DND-41 (cell line): ENCODE data around the gene MIEF1.
"Not testable (repeated sequence)": the region's sequence is repeated elsewhere in the genome, so short reads cannot be mapped to it uniquely, and the experiment has no call there.

Experiments used
- ATAC-seq: fragments of 200-7000 bp; cut with Tn5 transposase; 3 replicates; pipeline ENCODE4 v1.9.1; 2021; ENCODE audit warnings: low read depth; ENCODE audit not compliant: insufficient read depth
- DNase-seq: peaks from one replicate; pipeline ENCODE4 v3.0.0-alpha.2; 2020
- H2AFZ ChIP-seq: 2 replicates; pipeline ENCODE4 v1.6.0; 2012; ENCODE audit warnings: low read depth, low read length
- H3K27ac ChIP-seq: 2 replicates; pipeline ENCODE4 v1.5.1; 2012; ENCODE audit warnings: low read length, inconsistent platforms
- H3K27me3 ChIP-seq: fragments of 200-600 bp; sonication (generic); 2 replicates; pipeline ENCODE4 v1.6.0; 2012; ENCODE audit warnings: low read length, mild to moderate bottlenecking, inconsistent platforms; ENCODE audit not compliant: insufficient read depth, poor library complexity
- H3K36me3 ChIP-seq: 2 replicates; pipeline ENCODE4 v1.5.1; 2012; ENCODE audit warnings: low read length, inconsistent platforms; ENCODE audit not compliant: insufficient read depth
- H3K4me1 ChIP-seq: 2 replicates; pipeline ENCODE4 v1.5.1; 2012; ENCODE audit warnings: mild to moderate bottlenecking, low read length; ENCODE audit not compliant: insufficient read depth
- H3K4me2 ChIP-seq: 2 replicates; pipeline ENCODE4 v1.6.0; 2012; ENCODE audit warnings: mild to moderate bottlenecking, moderate library complexity, low read length, inconsistent platforms; ENCODE audit not compliant: insufficient read depth
- H3K4me3 ChIP-seq, 2 experiments: fragments of 200-600 bp in 1 of 2; shearing (Covaris generic) in 1 of 2; 2 replicates each; pipeline ENCODE4 v1.5.1; 2012 to 2016; ENCODE audit warnings: inconsistent platforms in 2 of 2, low read length in 2 of 2, mild to moderate bottlenecking in 2 of 2, low read depth in 1 of 2, moderate library complexity in 1 of 2
- H3K79me2 ChIP-seq: 2 replicates; pipeline ENCODE4 v1.6.0; 2012; ENCODE audit warnings: low read length, inconsistent platforms; ENCODE audit not compliant: insufficient read depth
- H3K9ac ChIP-seq: 2 replicates; pipeline ENCODE4 v1.6.0; 2012; ENCODE audit warnings: low read depth, mild to moderate bottlenecking, inconsistent platforms, low read length, moderate library complexity
- H3K9me3 ChIP-seq: 2 replicates; pipeline ENCODE4 v1.5.1; 2012; ENCODE audit warnings: low read length, moderate library complexity, mild to moderate bottlenecking, inconsistent platforms; ENCODE audit not compliant: insufficient read depth, severe bottlenecking
- H4K20me1 ChIP-seq: 2 replicates; pipeline ENCODE4 v1.6.0; 2012; ENCODE audit warnings: low read length; ENCODE audit not compliant: insufficient read depth
- CTCF ChIP-seq: IDR thresholded peaks from 2 replicates; pipeline ENCODE4 v1.5.1; 2012; ENCODE audit warnings: borderline replicate concordance, low read length, moderate library complexity, mild to moderate bottlenecking; ENCODE audit not compliant: poor library complexity, severe bottlenecking; ENCODE audit errors: extremely low read depth
- EZH2 ChIP-seq: IDR thresholded peaks from 3 replicates; pipeline ENCODE4 v1.6.1; 2012; ENCODE audit warnings: borderline replicate concordance, low read depth, mild to moderate bottlenecking, moderate library complexity, low read length, inconsistent platforms; ENCODE audit not compliant: severe bottlenecking

MIEF1 gene

DNA sequence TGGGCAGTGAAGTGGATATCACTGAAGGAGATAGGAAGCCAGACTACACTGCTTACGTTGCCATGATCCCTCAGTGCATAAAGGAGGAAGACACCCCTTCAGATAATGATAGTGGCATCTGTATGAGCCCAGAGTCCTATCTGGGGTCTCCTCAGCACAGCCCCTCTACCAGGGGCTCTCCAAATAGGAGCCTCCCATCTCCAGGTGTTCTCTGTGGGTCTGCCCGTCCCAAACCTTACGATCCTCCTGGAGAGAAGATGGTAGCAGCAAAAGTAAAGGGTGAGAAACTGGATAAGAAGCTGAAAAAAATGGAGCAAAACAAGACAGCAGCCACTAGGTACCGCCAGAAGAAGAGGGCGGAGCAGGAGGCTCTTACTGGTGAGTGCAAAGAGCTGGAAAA lies 20.0 kb downstream of the MIEF1 start:
- Histone ChIP-seq H3K79me2 (peaks cover 76% of the 10 kb centered on the region), H3K4me2 (peak overlapping the region; percentile 74), H3K27ac (peak overlapping the region; percentile 98), H3K4me3 (peak overlapping the region; percentile 93 to 95; a peak in 3 of 4 replicates), H3K4me1 (peaks cover 49% of the 10 kb centered on the region), H3K36me3 (peaks cover 55% of the 10 kb centered on the region), H4K20me1 (peaks cover 53% of the 10 kb centered on the region), H3K9ac (peak overlapping the region; percentile 100)
- not testable (repeated sequence) for H3K9me3 ChIP-seq, ATAC-seq, DNase-seq, H2AFZ ChIP-seq, H3K27me3 ChIP-seq

- Histone ChIP-seq H3K4me1 (peaks cover 45% of the 10 kb centered on the region), H3K36me3 (peaks cover 56% of the 10 kb centered on the region), H3K27ac (no peak overlapping the region; the same call in 1 of the 2 replicates), H3K4me2 (peak overlapping the region; percentile 74), H4K20me1 (peaks cover 58% of the 10 kb centered on the region), H3K9ac (peak overlapping the region; percentile 100), H2AFZ (no peak overlapping the region), H3K4me3 (peak overlapping the region in 1 of 2 experiments; percentile 95; a peak in 3 of 4 replicates), H3K27me3 (no peaks in the 10 kb centered on the region), H3K9me3 (no peaks in the 10 kb centered on the region), H3K79me2 (peaks cover 78% of the 10 kb centered on the region)
- no peak for TF ChIP-seq CTCF
- no peak for TF ChIP-seq EZH2
- no peak for ATAC-seq
- DNase-seq = peak; percentile 42
Observed at GRCh38 chr22:39522567-39523300, 20.6 kb downstream of the MIEF1 start.

- Histone ChIP-seq H3K4me2 (peak overlapping the region; percentile 46), H3K27ac (no peak overlapping the region), H3K9ac (no peak overlapping the region), H2AFZ (no peak overlapping the region), H3K4me3 (no peak overlapping the region), H3K9me3 (no peaks in the 10 kb centered on the region), H3K4me1 (peaks cover 45% of the 10 kb centered on the region), H3K79me2 (peaks cover 78% of the 10 kb centered on the region), H4K20me1 (peaks cover 72% of the 10 kb centered on the region), H3K36me3 (peaks cover 69% of the 10 kb centered on the region), H3K27me3 (no peaks in the 10 kb centered on the region)
- TF ChIP-seq EZH2 (no peak), CTCF (no peak)
- DNase-seq = peak; percentile 35
- ATAC-seq = no peak
Observed at GRCh38 chr22:39524089-39524752, 22.1 kb downstream of the MIEF1 start.
